IPS DF 4.7 (cell line): ENCODE results near the gene GSTA5.
"Not testable (repeated sequence)": the region's sequence is repeated elsewhere in the genome, so short reads cannot be mapped to it uniquely, and the experiment has no call there.

Source experiments
- DNase-seq: peaks from one replicate; pipeline ENCODE4 v3.0.0-alpha.2; 2013; ENCODE audit warnings: low spot score; ENCODE audit errors: extremely low read depth

GSTA5 gene

DNA sequence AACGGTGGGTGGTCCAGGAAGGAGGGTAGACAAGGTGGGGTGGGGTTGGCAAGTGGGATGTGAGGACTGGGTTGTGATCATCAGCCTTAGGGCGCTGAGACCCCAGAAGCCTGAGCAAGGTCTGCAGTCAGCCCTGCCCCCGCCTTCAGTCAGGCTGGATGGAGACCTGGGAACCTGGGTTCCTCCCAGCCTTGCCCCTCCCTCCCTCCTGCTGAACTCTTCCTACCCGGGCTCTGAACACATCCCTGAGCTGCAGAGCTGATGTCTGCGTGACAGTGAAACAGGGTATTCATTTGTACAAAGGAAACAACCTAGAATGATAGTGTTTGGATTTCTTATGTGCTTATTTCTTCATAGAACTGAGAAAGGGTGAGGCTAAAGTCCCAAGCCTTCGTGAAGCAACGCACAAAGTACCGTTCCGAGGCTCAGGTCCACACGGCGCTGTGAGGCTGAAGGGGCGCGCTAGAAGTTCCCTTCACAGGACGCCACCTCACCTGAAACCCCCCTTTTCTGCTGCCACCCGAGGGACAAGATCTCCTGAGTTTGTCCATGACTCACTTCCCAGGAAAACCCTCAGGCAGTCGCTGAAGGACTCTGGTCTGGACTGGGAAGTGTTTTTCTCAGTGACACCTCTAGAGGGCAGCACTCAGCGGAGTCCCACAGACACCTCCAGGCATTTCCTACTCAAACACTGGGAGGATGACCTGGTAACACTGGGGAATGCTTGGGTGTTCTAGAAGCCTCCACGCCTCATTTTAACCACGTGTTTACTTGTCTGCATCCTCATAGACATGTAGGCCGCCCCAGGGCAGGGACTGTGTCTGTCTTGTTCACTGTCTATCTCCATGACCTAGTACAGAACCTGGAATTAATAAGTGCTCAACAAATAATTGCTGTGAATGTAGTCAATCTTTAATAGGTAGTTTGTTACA lies 1.2 kb downstream of the GSTA5 start:
- DNase-seq = peak; percentile 58

DNA sequence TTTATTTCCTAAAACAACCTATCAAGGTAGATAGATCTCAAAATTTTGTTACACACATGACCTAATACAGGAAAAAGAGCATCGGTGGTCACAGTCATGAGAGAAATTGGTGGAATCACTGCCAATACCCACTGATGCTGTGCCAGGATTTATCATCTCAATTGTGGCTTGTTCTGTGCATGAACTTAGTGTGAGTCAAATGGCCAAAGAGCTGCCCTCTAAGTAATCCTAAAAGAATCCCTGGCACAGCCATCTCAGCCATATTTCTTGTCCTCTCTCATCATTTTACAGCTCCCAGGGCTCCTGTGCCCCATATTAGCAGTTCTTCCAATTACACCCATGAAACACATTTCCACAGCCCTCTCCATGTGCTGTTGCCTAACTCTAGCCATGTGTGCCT lies 6.1 kb downstream of the GSTA5 start:
- DNase-seq = no peak

DNA sequence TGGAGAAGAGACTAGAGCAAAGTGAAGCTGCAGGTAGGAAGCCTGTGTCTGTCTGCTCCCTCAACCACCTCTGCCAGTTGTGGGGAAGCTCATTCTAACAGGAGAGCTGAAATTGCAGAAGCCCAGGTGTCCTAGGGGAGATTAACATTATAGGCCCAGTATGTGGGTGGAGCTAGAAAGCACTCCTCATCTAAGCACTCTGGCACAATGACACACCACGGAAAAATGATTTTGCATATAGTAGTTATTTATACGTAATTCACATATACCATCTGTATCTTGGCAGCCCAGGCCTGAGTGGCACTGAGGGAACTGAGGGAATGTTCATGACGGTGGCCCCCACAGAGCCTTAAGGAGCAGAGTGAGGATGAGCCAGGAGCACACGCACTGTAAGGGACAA lies 9.7 kb downstream of the GSTA5 start:
- DNase-seq = not testable (repeated sequence)

DNA sequence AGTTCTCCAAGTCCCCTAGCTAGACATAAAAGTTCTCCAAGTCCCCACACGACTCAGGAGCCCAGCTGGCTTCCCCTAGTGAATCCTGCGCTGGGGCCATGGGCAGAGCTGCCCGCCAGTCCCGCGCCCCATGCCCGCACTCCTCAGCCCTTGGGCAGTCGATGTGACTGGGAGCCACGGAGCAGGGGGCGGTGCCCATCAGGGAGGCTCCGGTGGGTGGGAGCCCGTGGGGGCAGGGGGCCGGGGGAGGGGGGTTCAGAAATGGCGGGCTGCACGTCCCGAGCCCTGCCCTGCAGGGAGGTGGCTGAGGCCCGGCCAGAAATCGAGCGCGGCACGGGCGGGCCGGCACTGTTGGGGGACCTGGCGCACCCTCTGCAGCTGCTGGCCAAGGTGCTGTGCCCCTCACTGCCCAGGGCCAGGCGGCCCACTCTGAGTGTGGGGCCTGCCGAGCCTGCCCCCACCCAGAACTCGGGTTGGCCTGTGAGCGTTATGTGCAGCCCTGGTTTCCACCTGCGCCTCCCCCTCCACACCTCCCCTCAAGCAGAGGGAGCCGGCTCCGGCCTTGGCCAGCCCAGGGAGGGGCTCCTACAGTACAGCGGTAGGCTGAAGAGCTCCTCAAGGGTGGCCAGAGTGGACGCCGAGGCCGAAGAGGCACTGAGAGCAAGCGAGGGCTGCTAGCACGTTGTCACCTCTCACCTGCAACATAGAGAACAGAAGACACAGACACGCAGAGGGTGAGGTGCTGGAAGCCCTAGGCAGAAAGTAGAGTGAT lies 11.4 kb downstream of the GSTA5 start:
- no peak for DNase-seq

DNA sequence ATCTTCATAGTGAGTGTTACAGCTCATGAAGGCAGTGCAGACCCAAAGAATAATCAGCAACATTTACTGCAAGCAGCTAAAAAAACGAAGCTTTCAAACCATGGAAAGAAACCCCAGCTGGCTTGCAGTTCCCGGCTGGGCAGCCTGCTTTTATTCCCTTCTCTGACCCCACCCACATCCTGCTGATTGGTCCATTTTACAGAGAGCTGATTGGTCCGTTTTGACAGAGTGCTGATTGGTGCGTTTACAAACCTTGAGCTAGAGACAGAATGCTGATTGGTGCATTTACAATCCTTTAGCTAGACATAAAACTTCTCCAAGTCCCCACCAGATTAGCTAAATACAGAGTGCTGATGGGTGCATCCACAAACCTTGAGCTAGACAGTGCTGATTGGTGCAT lies 12.0 kb downstream of the GSTA5 start:
- not testable (repeated sequence) for DNase-seq

DNA sequence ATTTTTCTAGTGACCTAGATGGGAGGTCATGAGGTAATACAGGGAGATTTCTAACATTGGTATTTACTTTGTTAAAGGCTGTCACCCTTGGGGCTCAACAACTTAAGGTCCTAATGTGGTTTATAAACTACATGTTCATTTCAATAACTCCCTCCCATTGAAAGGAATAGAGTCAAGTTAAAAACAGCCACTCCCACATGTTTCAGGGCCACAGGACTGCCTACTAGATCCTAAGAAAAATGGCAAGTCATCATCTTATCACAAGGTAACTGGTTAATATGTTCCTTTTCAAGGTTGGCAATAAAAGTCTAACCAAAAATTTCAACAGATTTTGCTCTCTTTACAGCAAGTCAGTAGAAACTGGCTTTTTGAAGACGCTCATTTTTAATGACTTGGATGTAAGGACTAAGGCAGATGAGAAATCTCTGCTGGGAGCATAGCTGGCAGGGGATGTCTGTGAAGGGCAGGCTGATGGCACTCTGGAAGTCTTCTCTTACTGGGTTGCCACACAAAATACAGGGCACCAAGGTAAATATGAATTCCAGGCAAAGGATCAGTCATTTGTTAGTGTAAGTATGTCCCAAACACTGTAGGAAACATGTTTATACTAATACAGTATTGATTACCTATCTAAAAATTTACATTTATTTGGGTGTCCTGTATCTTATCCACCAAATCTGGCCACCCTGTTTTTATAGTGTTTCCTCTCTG lies 13.4 kb downstream of the GSTA5 start:
- not testable (repeated sequence) for DNase-seq

DNA sequence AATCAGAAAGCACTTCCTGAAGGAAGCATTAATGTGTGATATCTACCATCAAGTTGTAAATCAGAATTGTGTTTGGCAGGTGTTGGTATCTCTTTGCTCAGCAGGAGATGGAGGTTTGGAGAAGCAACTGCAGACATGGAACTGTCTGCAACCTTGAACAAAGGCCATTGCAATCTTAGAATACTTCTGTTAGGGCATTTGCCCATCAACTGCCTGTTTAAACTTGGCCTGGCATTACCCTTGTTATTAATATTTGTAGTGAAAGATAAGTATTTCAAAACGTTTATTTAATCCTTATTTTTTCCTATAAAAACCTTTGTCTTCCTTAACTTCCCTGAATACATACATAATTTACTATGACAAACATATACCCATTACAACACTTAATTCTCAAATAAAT lies 14.1 kb downstream of the GSTA5 start:
- no peak for DNase-seq

DNA sequence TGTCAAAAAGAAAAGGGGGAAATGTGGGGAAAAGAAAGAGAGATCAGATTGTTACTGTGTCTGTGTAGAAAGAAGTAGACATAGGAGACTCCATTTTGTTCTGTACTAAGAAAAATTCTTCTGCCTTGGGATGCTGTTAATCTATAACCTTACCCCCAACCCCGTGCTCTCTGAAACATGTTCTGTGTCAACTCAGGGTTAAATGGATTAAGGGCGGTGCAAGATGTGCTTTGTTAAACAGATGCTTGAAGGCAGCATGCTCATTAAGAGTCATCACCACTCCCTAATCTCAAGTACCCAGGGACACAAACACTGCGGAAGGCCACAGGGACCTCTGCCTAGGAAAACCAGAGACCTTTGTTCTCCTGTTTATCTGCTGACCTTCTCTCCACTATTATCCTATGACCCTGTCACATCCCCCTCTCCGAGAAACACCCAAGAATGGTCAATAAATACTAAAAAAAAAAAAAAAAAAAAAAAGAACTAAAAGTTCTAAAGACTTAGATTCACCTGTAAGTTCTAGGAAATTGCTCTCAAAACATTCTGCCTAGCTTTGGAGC lies 14.6 kb downstream of the GSTA5 start:
- not testable (repeated sequence) for DNase-seq

DNA sequence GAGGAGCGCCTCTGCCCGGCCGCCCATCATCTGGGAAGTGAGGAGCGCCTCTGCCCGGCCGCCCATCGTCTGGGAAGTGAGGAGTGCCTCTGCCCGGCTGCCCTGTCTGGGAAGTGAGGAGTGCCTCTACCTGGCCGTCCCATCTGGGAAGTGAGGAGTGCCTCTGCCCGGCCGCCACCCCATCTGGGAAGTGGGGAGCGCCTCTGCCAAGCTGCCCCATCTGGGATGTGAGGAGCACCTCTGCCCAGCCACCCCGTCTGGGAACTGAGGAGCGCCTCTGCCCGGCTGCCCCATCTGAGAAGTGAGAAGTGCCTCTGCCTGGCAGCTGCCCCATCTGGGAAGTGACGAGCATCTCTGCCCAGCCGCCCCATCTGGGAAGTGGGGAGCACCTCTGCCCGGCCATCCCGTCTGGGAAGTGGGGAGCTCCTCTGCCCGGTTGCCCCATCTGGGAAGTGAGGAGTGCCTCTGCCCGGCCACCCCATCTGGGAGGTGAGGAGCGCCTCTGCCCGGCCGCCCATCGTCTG lies 15.3 kb downstream of the GSTA5 start:
- DNase-seq = not testable (repeated sequence)

DNA sequence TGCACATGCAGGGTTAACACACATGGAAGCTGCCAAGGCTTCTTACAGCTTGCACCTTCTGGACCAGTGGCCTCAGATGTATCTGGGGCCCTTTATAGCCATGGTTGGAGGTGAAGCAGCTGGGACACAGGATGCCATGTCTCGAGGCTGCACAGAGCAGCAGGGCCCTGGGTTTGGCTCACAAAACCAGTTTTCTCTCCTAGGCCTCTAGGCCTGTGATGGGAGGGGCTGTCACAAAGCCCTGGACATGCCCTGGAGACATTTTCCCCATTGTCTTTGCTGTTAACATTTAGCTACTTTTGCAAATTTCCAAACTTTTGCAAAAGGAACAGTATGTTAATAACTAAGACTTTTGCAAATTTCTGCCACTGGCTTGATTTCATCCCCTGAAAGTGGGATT lies 18.8 kb downstream of the GSTA5 start:
- no peak for DNase-seq

DNA sequence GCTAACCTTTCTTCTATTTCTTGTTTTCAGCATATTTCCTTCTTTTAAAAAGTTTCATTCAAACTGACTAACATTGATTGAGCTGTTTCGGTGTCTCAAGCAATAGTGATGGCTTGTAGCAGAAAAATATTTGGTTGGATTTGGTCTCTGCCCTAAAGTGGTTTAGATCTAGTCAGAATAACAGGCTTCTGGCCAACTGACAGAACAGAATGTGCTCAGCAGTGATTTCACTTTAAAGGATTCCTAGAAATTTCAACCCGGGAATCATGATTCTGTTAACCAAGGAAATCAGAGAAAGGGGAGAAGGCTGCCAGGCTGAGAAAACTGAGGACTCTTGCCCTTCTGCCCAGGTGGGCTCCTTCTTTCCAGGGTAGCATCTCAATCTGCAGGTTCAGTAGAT lies 20.4 kb downstream of the GSTA5 start:
- no peak for DNase-seq

DNA sequence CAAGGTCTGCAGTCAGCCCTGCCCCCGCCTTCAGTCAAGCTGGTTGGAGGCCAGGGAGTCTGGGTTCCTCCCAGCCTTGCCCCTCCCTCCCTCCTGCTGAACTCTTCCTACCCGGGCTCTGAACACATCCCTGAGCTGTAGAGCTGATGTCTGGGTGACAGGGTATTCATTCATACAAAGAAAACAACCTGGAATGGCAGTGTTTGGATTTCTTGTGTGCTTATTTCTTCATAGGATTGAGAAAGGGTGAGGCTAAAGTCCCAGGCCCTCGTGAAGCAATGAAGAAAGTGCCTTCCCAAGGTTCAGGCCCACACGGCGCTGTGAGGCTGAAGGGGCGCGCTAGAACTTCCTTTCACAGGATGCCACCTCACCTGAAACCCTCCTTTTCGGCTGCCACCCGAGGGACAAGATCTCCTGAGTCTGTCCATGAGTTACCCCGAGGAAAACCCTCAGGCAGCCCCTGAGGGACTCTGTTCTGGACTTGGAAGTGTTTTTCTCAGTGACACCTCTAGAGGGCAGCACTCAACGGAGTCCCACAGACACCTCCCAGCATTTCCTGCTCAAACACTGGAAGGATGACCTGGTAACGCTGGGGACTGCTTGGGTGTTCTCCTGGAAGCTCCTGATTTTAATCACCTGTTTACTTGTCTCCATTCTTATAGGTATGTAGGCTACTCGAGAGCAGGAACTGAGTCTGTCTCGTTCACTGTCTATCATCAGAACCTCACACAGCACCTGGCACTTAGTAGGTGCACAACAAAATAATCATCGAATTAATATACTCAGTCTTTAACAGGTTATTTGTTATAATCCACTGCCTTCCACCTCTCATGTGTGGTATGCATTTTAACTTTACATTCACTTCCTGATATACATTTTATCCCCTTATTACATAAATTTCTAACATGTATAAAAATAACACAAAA lies 25.2 kb downstream of the GSTA5 start:
- peak; percentile 30 for DNase-seq

DNA sequence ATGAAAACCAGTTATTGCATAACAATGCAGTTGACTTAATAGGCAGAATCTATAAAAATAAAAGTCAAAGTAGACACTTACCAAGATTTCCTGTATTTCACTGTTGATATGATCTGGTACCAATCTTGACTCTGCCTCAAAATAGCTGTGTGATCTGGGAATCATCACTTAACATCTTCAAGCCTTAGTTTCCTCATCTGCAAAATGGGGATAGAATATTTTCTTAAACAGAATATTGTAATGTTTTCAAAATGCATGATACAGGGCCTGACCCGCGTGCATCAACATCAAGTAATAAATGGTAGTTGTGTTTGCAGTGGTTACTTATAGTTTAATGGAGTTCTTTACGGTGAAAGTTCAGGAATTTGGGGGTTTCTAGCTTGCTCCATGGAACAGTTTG lies 26.1 kb downstream of the GSTA5 start:
- not testable (repeated sequence) for DNase-seq

DNA sequence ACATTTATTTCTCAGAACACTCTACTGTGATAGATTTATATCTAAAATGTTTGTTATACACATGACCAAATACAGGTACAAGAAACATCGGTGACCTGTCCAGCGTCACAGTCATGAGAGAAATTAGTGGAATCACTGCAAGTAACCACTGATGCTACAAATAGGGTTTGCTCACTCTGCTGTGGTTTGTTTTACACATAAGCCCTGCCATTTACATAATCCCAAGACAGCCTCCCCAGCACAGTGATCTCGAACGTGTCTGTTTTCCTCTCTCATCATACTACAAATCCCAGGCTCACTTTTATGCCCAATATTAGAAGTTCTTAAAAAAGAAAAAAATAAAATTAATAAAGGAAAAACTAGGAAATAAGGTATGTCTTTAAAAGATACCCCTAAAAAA lies 30.8 kb downstream of the GSTA5 start:
- DNase-seq = not testable (repeated sequence)

DNA sequence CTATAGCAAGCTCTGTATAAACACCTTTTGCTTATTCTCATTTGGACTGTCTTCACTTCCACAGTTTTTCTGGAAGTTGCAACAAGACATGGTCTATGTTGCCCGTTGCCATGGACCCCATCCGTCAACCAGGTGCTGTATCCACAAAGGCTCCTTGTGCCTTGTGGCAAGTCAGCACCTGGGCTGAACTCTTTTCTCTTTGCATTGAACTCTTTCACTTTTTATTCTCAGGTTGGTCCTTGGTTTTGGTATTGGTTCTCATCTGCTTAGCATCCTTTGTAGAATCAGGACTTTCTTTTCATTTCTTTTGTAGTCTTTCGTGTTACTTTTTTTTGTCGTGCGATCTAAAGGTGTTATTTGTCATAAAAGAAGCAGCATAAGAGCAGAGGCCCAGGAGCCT lies 32.0 kb downstream of the GSTA5 start:
- DNase-seq = no peak

DNA sequence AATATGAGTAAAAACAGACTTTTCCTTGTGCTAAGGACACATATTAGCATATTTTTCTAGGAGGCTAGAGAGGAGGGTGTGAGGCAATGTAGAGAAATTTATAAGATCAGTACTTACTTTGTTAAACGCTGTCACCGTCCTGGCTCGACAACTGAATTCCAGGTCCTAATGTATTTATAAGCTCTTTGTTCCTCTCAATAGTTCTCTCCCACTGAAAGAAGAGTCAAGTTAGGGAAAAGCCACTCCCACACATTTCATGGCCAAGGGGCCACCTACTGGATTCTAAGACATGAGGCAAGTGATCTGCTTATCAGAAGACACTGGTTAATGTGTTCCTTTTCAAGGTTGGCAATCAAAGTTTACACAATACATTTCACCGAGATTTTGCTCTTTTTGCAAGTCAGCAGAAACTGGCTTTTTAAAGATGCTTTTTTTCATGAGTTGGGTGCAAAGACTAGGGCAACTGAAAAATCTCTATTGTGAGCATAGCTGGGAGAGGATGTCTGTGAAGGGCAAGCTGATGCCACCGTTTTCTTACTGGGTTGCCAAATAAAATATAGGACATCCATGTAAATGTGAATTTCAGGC lies 36.9 kb downstream of the GSTA5 start, which contains the start of gene GSTA1:
Gene GSTA1 (minus strand): TSS at position 149 of the 588 bp plus-strand sequence. CDS start 4,549 bp downstream, outside the sequence.
- DNase-seq = not testable (repeated sequence)

DNA sequence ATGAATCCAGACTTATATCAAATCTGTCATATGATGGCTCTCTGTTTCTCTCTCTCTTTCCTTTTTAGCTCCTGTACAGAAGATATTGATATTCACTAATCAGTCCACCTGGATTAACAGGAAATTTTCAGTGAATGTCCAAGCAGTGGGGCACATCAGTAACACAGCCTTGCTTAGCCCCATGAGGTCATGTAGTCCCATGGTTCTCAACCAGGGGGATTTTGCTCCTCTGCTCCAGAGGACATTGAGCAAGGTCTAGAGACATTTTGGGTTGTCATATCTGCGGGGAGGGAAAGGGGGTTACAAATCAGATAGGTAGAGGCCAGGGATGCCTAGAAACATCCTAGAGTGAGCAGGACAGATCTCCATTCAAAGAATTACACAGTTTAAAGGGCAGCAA lies 37.8 kb downstream of the GSTA5 start:
- DNase-seq = no peak

DNA sequence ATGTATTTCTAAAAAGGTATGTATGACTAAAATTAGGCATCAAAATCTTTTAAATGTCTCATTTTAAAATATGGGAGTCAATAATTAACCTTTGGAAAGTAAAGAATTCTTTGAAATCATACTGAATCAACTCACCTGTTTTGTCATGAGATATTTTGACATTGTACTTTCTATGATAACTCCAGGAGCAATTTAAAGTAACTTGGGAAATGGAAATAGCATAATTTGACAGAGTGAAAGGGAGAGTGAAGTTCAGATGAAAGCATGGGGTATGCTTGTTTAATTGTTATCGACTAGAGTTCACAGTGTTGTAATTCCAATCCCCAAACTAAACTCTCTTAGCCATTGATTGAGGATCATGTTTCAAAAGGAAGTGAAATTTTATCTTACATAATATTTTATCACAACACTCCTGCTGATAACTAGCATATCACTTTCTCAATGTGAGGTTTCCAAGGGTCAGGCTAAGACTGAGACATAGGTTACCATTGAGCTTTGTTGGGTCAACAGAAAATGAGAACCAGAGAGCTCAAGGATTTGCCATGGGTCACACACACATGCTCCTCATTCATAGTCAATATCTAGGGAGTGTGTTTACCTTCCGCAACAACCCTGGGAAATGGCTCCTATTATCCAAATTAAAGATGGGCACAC lies 39.3 kb downstream of the GSTA5 start:
- DNase-seq = no peak

DNA sequence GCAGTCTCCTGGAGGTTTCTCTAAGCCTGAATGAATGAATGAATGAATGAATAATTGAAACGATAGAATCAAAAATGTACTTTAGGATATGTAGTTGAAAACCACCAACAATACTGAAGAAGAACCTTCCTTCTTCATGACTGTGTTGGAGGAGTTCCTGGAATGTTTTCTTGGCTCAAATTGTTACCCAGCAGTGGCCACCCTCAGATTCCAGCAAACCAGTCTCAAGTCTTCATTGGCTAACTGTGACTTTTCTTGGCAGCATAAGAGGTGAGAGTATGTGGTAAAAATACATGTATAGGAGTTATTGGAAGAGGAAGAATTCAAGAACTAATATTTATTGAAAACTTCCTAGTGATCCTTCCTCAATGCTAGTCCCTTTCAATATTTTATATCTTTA lies 41.3 kb downstream of the GSTA5 start:
- not testable (repeated sequence) for DNase-seq
